ENCODE measurements around the gene VGLL4. TPM values are rescaled to one million over a fixed set of nuclear protein-coding genes. Genes with fewer than 3 reads are reported as not detected.

The VGLL4 gene
- total and polyA plus RNA-seq, 2 of the 4 experiments (the other 2 are of a cell fraction), result 26.2 to 35.4 TPM

DNA sequence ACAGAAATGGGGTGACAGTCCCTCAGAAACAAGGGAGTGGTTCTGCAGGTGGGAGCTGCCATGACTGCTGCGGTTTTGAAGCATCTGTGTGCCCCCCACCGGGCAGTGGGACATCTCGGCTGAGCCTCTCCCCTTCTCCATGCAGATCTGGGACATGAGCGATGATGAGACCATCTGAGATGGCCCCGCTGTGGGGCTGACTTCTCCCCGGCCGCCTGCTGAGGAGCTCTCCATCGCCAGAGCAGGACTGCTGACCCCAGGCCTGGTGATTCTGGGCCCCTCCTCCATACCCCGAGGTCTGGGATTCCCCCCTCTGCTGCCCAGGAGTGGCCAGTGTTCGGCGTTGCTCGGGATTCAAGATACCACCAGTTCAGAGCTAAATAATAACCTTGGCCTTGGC, 89.0 kb downstream of the VGLL4 start:
- Histone ChIP-seq H2AK5ac (ENCODE audit: low read depth, low read length) (no peak overlapping the region), H3K27ac (ENCODE audit: insufficient read depth, low read length) (no peak overlapping the region), H4K5ac (ENCODE audit: low read depth, low read length) (no peak overlapping the region), H3K79me1 (ENCODE audit: low read depth in 1 of 2, low read length in 2 of 2) (peaks cover 27 to 91% of the 10 kb centered on the region in 2 experiments), H4K91ac (ENCODE audit: insufficient read depth, low read depth, low read length) (no peak overlapping the region), H2AFZ (replicated peaks; ENCODE audit: low read length, poor library complexity) (peak overlapping the region; percentile 2), H3K9me3 (ENCODE audit: control insufficient read depth, insufficient read depth, low read length) (no peaks in the 10 kb centered on the region), H3K23ac (ENCODE audit: low read depth, low read length) (peak overlapping the region; percentile 14; the same call in 1 of the 2 replicates), H3K56ac (ENCODE audit: extremely low read depth, insufficient read depth, low read length) (no peak overlapping the region), H3K4ac (ENCODE audit: low read depth, low read length) (no peak overlapping the region; the same call in 1 of the 2 replicates), H2BK5ac (ENCODE audit: low read depth, low read length, poor library complexity, severe bottlenecking) (no peak overlapping the region), H2BK120ac (ENCODE audit: low read depth, low read length) (no peak overlapping the region), H3K4me1 (ENCODE audit: control insufficient read depth, insufficient read depth, low read length) (peaks cover 23% of the 10 kb centered on the region), H3K9me1 (ENCODE audit: insufficient read depth, low read length) (peaks cover 30% of the 10 kb centered on the region), H3K4me3 (ENCODE audit: insufficient read depth, low read depth, low read length) (no peak overlapping the region), H3K36me3 (ENCODE audit: control insufficient read depth, insufficient read depth, low read length) (peaks cover 41% of the 10 kb centered on the region), H3K9ac (ENCODE audit: low read depth, low read length) (no peak overlapping the region), H3K14ac (replicated peaks; ENCODE audit: low read depth, low read length) (no peak overlapping the region), H2BK20ac (ENCODE audit: low read depth, low read length) (no peak overlapping the region), H3K27me3 (ENCODE audit: control insufficient read depth, insufficient read depth, low read length) (no peaks in the 10 kb centered on the region), H3K4me2 (ENCODE audit: low read depth, low read length) (no peak overlapping the region), H2BK15ac (ENCODE audit: low read depth, low read length) (no peak overlapping the region; the same call in 2 of the 3 replicates), H2AK9ac (replicated peaks; ENCODE audit: low read depth, low read length, poor library complexity) (no peak overlapping the region), H3K18ac (ENCODE audit: low read depth, low read length) (no peak overlapping the region), H4K20me1 (ENCODE audit: insufficient read depth, low read length) (peaks cover 56% of the 10 kb centered on the region), H4K8ac (ENCODE audit: low read depth in 2 of 2, low read length in 2 of 2) (no peak overlapping the region)
- ChIA-PET CTCF (interaction anchor here (1.0 kb wide), 1 partner anchor 12 kb away, joined by 3 read pairs; no protein-coding TSS in a partner anchor), POLR2A (ENCODE audit: unreplicated experiment) (no interaction called here)
- in situ Hi-C loops (cut with MboI; ENCODE audit: low sequenced_read_pairs) (no loop called here), dilution Hi-C loops (cut with HindIII; ENCODE audit: low sequenced_read_pairs, unreplicated experiment) (no loop called here), intact Hi-C loops (cut with micrococcal nuclease) (no loop called here)
- 92% methylated on average over 10 of the region's 12 CpGs; no CpG with 5 or more reads in 1 of the 2 experiments for WGBS, 2 experiments (ENCODE audit: extremely low coverage in 2 of 2, insufficient read length in 1 of 2)
- no TSS peak for BruUV-seq (replicated peaks)
- ATAC-seq (ENCODE audit: low read depth) (no peak), DNase-seq (no peak)
- TF ChIP-seq RCOR1 (IDR thresholded peaks at IDR 0.05; ENCODE audit: insufficient replicate concordance, low read length) (no peak), BHLHE40 (IDR thresholded peaks at IDR 0.05; ENCODE audit: low read depth, low read length) (no peak), MAZ (IDR thresholded peaks at IDR 0.05; ENCODE audit: borderline replicate concordance, low read depth, low read length) (no peak), CEBPB (IDR thresholded peaks at IDR 0.05; ENCODE audit: low read depth, low read length) (no peak), MAFK (IDR thresholded peaks at IDR 0.05; ENCODE audit: low read depth, low read length) (no peak), FOS (IDR thresholded peaks at IDR 0.05; ENCODE audit: low read depth, low read length) (no peak), NFE2L2 (IDR thresholded peaks at IDR 0.05; ENCODE audit: low read depth, low read length) (no peak), RFX5 (IDR thresholded peaks at IDR 0.05; ENCODE audit: low read depth, low read length) (no peak), SMC3 (IDR thresholded peaks at IDR 0.05; ENCODE audit: low read depth, low read length) (no peak)
- TF ChIP-seq, protein P1, sequence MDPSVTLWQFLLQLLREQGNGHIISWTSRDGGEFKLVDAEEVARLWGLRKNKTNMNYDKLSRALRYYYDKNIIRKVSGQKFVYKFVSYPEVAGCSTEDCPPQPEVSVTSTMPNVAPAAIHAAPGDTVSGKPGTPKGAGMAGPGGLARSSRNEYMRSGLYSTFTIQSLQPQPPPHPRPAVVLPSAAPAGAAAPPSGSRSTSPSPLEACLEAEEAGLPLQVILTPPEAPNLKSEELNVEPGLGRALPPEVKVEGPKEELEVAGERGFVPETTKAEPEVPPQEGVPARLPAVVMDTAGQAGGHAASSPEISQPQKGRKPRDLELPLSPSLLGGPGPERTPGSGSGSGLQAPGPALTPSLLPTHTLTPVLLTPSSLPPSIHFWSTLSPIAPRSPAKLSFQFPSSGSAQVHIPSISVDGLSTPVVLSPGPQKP (IDR thresholded peaks at IDR 0.05; ENCODE audit: borderline replicate concordance, low read depth, low read length), result no peak

Measured in IMR-90 (cell line).